GM19467 (cell line): ENCODE data around the gene GPR4.

Source experiments
- ATAC-seq: cut with Tn5 transposase; IDR thresholded peaks from one replicate; pipeline ENCODE4 v1.9.1; 2021; ENCODE audit warnings: mild to moderate bottlenecking, moderate library complexity; ENCODE audit not compliant: unreplicated experiment

Gene GPR4

GRCh38 chr19:45590300-45591003, 11.6 kb downstream of the GPR4 start:
- ATAC-seq, result no peak

- ATAC-seq, result no peak
Observed at GRCh38 chr19:45589768-45590167, 12.2 kb downstream of the GPR4 start.

- ATAC-seq, result no peak
Observed at GRCh38 chr19:45587873-45588272, 14.1 kb downstream of the GPR4 start.

GRCh38 chr19:45585158-45585577, 16.8 kb downstream of the GPR4 start:
- no peak for ATAC-seq

GRCh38 chr19:45584332-45585157, 17.5 kb downstream of the GPR4 start, which contains the start of gene OPA3:
TSS of gene OPA3 (minus strand) at chr19:45584802. CDS start at chr19:45584764, 38 bp downstream.
- peak; percentile 86 for ATAC-seq

- ATAC-seq, result no peak
Observed at GRCh38 chr19:45581576-45581975, 20.4 kb downstream of the GPR4 start.

- no peak for ATAC-seq
Observed at GRCh38 chr19:45578861-45579260, 23.2 kb downstream of the GPR4 start.

- no peak for ATAC-seq
Observed at GRCh38 chr19:45577111-45577905, 24.7 kb downstream of the GPR4 start.

GRCh38 chr19:45576682-45577081, 25.3 kb downstream of the GPR4 start:
- no peak for ATAC-seq

GRCh38 chr19:45575216-45575615, 26.8 kb downstream of the GPR4 start:
- ATAC-seq, result no peak

GRCh38 chr19:45574526-45574925, 27.5 kb downstream of the GPR4 start:
- no peak for ATAC-seq

GRCh38 chr19:45571457-45572220, 30.4 kb downstream of the GPR4 start:
- no peak for ATAC-seq

GRCh38 chr19:45569619-45570421, 32.2 kb downstream of the GPR4 start:
- ATAC-seq, result no peak

GRCh38 chr19:45568732-45569131, 33.3 kb downstream of the GPR4 start:
- no peak for ATAC-seq

- no peak for ATAC-seq
Observed at GRCh38 chr19:45567609-45568008, 34.4 kb downstream of the GPR4 start.

- ATAC-seq, result no peak
Observed at GRCh38 chr19:45564131-45564780, 37.8 kb downstream of the GPR4 start.

- ATAC-seq, result no peak
Observed at GRCh38 chr19:45560686-45561085, 41.3 kb downstream of the GPR4 start.

- ATAC-seq, result no peak
Observed at GRCh38 chr19:45560038-45560437, 42.0 kb downstream of the GPR4 start.

GRCh38 chr19:45558399-45558878, 43.6 kb downstream of the GPR4 start:
- no peak for ATAC-seq
